Esophagus mucosa (tissue), 1 donor: Measurements from ENCODE around the gene TFF1. TPM values are rescaled to one million over a fixed set of nuclear protein-coding genes. Genes with fewer than 3 reads are reported as not detected.

Experiments
- ATAC-seq: fragments of 200-7000 bp; cut with Tn5 transposase; one replicate; pipeline ENCODE4 v1.9.1; 2020
- total RNA-seq: library from RNA; stranded (reverse); gene quantifications from one replicate; pipeline ENCODE4 v1.2.4, GENCODE V29; 2023
- donor health status: DM: yes; HTN: yes; CAD: no.

Gene TFF1
- total RNA-seq, 1 donor from 2014 or later, result not detected

DNA sequence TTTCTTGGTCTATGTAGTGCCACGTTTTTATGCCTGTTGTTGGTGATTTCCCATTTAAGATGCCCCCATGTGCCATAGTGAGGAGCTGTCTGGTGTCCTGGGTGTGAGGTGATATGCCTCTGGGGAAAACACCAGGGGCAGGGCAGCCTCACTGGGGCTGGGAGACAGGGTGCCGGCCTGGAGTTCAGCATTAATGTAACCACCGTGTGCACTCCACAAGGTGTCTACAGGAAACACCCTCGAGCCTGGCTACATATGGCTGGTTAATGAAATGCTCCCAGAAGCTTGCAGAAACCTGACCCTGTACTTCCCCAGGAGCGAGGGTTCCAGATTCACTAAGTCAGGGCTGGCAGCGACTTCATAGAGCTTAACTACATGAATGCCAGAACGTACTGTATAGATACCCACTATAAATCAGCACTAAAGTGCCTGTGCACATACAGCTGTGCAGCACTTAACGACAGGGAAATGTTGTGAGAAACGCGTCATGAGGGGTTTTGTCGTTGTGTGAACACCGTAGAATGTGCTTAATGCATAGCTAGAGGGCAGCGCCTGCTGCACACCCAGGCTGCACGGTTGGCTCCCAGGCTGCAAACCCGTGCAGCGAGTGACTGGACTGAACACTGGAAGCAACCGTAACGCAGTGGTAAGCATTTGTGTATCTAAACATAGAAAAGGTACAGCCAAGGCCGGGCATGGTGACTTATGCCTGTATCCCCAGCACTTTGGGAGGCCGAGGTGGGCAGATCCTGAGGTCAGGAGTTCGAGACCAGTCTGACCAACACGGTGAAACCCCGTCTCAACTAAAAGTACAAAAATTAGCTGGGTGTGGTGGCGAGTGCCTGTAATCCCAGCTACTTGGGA lies 25.9 kb downstream of the TFF1 start:
- no peak for ATAC-seq

DNA sequence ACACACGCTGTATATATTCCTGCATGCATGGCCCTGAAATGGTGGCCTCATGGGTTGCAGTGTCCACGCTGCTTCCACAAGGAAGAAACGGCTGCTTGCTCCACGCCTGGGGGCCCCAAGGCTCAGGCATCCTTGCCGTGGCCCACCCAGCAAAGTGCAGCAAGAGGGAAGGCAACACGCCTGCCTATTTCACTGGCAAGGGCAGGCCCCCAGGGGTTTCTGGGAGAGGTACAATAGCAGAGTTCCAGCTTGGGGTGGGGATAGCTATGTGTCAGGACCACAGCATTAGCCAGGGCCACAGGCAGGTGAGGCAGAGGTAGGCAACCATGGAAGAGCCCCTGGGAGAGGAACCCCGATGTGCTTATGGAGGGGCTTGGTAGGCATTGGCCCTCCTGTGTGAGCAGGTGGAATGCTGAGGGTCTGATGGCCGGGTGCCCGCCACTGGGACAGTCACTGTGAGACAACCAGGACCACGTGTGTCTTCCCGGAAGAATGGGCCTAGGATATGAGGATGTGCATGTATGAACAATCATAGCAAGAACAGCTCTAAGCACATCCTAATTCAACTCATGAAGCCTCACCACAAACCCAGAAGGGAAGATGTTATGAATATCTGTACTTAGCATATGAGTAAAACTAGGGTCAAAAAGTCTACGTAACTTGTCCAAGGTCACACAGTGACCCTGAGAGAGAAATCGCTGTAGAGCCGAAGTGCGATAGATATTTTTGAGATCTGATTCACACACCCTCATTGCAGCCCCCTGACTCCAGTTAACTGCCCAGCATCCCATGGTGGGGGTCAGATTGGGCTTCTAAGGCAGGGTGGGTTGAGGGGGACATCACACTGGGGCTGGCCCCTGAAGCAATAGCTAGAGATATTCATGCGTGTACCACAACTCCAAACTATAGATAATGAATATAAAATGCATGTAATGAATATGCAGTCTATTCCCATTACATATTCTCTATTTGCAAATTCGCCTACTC lies 27.3 kb downstream of the TFF1 start:
- ATAC-seq, result peak; percentile 7

DNA sequence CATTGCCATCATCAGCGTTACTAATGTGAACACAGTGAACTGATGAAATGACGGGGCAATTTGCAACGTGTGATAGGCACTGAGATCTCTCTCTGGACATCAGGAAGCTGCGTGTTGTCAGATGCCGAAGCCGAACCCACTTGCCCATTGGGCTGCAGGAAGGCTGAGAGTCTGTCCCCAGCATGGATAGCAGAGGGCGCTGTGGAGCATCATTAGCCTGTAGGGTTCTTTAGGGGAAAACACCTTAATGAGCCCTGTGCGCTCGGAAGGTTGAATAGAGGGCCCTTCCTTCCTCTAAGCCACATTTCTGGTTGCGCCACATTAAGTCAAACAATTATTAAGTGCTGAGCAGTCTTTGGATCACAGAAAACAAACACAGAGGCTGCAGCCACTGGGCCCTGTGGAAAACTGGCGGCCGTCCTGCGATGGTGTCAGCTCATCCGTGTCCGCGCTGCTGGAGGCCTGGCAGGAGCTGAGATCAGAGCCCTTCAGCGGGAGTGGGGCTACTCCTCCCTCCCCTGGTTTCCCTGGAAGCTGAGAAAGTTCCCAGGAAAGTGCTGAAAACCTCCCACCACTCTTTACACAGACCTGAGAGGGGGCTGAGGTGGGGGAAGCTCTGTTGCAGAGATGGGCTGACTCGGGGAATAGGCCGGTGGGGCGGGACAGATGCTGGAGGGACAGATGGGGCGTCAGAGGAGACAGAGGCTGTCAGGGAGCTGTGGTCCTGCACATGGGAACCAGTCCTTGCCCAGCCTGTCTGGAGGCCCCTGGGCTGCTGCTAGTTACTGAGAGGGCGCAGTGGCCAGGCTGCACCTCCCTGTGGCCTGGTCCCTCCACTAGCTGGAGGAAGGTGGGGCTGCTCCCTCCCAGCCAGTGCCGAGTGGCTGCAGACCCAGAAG lies 28.3 kb downstream of the TFF1 start:
- ATAC-seq, result peak; percentile 97

DNA sequence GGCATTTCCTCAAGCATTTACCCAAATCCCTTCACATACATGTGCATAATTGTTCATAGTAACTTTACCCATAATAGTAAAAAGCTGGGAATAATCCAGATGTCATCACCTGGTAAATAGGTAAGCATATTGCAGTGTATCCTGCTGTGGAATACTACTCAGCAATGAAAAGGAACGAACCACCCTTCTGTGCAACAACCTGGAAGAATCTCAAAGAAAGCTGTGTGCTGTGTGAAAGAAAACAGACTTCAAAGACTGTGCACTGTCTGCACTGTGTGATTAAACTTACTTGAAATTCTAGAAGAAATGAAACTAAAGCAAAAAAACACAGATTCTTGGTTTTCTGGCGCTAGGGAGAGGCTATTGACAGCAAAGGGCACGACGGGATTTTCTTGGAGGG lies 29.1 kb downstream of the TFF1 start:
- ATAC-seq, result no peak

DNA sequence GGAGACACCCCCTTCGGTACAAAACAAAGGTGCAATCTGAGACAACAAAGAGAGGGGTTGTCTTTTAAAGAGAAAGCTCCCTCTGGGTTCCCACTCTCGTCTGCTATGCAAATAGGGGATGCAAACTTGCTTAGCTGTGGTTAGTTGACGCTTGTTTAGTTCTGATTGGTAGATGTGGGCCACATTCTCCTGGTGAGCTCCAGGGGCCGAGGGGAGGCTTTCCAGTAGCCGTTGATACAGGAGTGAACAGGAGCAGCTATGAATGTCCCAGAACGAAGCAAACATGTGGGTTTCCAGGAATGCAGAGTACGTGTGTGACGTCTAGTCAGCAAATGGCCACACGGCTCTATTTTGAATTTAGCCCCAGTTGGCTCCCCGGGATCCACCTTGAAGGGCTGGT lies 30.3 kb downstream of the TFF1 start:
- no peak for ATAC-seq

DNA sequence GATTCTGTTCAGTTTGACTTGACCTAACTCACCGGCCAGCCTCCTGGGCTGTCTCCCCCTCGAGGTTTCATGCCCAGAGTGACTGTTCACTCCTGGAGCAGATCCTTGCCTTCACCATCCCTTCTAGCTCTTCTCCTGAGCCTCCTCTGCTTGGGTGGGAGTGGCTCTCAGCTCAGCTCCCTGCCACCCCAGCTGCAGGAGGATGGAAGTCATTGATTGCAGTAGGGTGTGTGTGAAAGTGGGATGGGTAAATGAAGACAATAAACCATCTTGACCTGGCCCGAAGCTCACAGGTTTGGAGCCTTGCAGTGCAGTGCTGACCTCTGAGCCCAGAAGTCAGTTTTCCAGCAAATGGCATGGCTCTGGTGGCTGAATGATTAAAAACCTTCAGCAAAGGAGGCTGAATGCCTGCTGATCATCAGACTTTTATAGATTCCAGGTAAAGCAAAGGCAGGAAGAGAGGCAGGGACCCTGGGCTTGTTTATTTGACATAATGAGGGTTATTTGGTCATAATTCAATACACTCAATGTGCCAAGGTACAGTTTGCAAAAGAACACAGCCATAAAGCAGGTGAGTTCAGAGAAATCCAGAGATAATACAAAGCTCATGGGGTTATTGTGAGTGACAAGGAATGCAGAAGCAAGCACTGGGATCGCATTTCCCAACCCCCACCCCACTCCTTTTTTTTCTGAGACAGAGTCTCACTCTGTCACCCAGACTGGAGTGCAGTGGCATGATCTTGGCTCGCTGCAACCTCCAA lies 33.6 kb downstream of the TFF1 start:
- no peak for ATAC-seq

DNA sequence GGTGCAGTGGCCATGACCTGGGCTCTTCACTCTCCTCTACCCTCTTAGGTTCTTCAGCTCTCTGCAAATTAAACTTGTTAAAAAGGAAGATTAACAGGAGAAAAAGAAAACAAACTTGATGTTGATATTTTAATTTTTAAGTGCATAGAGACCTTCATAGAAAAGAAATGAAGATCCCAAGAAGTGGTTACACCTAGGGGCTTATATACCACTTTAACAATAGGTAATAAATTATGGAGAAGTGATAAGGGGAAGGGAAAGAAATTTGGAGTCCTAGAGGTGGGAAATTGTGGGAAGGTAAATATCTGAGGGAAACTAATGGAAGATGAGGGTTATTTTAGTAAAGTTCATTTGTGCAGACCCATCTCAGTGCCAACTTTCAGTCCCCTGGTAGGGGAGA lies 34.7 kb downstream of the TFF1 start:
- no peak for ATAC-seq

DNA sequence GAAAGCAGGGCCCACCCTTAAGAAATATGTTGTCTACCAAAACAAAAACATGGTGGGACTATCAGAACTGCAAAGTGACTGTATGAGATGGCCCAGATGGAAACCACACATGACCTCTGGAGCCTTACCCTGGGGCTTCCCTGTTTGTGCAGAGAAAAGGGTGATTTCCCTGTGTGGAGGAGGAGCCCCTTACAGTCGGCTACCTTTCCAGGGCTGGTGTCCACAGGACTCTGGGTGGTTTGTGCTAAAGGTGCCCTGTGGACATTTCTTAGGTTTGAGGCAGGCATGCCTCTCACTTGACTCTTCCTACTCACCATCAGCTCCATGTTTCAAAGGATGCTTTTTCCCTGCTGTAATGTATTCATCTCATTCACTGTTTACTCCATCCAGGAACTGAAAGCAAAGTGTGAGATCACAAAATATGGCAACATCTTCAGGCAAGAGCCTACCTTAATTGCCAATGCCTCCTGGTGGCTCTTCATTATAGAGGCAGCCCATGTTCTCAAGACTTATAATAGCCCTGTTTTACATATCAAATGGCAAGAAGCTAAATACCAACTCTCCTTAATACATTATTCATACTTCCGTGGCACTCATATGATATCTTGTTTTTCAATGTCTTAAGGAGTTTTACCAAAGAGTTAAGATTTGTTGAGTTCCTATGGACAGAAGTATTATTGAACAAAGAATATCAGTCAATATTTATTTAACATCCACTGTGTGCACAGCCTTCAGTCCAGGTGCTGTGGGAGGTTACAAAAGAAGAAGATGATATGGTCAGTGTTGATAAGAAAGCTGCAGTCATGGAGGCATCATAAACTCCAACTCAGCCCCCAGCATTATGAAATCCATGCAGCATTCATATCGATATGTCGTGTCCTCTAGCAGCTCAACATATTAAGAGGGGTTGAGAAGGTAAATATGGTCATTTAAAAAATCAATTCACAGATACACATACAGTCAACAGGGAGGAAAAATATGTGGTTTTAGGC lies 35.7 kb downstream of the TFF1 start:
- no peak for ATAC-seq

DNA sequence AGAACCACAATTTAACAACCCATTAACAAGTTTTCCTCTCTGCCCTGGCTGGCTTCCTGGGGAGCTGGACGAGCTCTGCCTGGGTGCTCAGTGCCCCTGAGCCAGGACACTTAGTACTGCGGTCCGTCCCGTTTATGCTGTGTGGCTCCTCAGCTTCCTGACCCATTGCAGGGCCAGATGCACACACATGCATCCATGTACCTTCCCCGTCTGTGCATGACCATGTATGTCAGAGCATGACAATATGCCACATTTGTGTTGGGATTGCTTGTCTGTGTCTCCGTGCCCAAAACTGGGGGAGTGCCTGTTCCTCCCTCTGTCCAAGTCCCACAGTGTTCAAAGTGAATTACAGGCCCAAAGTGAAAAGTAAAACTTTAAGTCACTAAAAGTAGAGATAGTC lies 41.4 kb downstream of the TFF1 start:
- no peak for ATAC-seq

DNA sequence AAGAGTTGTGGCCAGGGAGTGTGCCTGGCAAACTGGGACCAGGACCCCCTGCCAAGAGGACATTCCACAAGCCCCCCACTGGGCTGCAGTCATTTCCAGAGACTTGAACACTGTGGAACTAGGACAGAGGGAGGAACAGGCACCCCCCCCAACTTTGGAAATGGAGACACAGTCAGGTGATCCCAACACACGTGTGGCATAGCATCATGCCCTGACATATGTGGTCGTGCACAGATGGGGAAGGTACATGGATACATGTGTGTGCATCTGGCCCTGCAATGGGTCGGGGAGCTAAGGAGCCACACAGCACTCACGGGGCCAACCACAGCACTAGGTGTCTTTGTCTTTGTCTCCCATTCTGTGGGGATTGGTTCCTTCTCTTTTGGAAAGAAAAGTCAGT lies 44.5 kb downstream of the TFF1 start:
- no peak for ATAC-seq

DNA sequence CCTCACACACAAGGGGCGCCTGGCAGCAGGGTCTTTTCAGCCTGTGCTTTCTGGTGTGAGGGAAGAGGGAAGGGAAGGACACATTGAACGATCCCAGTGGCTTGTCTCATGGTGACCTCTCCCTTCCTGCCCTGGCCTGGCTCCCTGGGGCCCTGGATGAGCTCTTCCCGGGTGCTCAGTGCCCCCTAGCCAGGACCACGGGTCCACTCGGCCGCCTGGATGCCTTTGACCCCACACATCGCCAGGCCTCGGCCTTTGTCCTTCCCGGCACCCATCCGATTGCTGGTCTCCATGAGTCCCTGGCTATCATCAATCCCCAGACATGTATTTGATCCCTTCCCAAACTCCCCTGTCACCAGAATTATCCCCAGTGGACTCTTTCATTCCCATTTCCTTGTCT lies 45.1 kb downstream of the TFF1 start:
- no peak for ATAC-seq

DNA sequence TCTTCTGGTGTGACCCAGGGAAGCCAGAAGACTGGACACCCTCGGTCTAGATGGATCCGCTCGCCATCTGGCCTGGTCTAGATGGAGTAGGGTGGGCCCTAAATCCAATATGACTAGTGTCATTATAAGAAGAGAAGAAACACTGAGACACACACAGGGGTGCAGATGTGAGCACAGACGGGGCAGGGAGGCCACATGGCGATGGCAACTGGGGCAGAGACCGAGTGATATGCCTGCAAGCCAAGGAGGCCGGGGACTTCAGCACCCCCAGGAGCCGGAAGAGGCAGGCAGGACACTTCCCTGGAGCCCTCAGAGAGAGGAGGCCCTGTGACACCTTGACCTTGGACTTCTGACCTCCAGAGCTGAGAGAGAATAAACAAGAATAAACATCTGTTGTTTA lies 45.5 kb downstream of the TFF1 start:
- ATAC-seq, result no peak

DNA sequence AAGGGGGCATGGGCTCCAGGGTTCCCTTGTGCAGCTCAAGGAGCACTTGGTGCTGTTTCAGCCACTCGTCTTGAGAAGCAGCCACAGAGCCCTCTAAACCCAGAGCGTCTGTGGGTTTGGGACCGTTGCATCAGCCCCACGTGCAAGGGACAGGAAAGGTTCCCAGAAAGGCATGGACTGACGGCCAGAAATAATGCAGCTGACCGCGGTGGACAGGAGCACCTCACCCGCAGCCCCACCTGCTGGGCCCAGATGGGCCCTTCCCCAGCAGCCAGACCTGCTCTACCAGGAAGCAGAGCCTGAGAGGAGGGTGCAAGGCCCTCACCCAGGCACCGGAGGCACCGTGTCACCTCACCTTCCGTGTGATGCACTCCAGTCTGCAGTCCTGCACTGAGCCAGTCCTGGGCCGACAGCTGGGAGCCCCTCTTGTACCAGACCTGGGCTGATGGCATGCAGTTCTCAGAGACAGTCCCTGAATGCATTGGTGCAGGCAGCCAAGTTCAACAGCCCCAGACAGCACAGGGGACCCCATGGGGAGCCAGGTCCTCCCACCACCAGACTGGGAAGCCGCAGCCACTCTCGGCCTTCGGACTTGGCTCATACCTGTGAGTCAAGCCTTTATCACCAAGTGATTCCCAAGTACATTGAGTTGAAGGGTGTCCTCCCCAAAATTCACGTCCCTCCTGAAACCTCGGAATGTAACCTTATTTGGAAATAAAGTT lies 46.3 kb downstream of the TFF1 start:
- peak; percentile 59 for ATAC-seq

DNA sequence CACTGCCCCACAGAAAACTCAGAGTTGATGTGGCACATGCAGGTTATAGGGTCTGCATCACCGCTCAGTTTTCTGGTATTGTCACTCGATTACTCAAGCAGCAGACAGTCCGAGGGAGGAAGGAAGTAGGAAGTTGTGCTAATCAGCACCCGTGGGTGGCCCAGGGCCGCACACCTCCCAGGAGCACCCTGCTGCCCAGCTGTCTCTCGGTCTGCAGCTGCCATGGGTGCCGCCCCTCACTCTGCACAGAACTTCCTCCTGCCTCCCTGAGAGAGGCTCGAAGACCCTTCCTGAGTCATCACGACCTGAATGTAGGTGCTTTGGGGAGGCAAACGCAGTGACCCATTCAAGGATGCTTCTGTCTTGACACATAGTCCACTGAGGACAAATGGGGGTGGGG lies 47.0 kb downstream of the TFF1 start:
- peak; percentile 22 for ATAC-seq

DNA sequence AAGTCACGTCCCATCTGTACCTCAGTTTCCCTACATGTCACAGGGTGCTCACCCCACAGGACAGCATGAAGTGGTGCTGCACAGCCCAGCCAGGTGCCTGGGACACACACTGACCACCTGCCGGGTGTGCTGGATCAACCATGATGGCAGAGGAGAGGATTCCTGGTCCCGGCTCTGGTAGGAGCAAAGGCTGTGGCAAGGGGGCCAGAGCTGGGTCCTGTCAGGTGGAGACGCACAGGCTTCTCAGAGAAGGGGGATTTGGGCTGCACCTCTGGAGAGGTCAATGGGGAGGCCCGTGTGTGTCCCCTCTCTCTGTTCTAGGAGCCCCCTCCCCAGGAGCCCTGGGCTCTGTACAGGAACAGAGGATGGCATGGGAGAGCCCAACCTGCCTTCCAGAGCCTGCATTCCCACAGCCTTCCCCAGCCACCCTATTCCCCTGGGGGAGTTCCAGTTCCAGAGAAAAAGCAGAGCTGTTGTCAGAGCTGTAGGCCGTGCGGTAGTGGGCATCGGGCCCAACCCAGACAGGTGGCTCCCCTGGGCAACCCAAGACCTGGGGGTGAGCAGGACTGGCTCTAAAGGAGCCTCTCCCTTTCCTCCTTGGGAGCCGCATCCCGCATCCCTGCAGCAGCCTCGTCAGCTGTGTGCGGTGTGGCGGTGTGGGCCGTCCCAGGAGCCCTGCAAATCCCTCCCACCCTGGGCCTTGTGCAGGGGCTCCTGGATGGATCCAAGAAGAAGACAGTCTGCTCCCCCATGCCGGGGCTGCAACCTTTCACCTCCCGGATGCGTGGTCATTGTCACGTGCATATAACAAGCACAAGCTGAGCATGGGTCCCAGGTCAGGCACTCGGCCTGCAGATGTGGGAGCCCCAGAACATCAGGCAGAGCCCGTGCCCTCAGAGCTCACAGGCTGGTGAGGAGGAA lies 48.2 kb downstream of the TFF1 start:
- no peak for ATAC-seq

DNA sequence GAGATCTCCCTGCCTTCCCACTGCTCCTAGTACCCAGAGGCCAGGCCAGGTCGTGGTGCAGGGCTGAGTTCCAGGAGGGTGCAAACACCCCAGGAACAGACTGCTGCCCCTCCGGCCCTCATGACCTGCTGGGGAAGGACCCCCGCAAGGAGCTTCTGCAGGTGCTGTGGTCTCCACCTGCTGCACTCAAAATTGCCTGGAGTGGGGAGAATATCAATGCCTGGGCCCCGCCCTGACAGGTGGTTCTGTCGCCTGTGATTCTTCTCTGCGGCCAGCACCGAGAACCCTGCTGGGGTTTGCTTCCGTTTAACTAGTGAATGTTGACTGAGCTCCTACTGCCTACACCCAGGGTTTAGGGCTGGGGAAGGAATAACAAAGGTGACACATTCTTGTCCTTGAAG lies 49.0 kb downstream of the TFF1 start:
- no peak for ATAC-seq

DNA sequence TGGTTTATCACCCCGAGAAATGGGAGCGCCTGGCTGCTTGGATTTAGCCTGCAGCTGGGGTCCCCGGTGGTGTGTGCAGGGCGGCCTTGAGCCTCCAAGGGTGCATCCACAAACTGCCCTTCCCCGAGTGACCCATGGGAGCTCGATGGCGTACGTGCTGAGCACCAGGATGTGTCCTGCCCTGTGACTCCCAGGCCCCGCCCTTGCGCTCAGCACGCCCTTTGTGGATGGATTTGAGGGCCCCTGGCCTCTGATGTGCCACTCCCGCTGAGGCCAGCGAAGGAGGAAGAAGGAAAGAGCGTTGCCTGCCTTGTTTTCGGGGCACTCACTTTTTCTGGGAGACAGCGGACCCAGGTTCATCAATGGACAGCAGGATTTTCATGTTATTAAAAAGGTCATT lies 49.4 kb downstream of the TFF1 start:
- no peak for ATAC-seq

DNA sequence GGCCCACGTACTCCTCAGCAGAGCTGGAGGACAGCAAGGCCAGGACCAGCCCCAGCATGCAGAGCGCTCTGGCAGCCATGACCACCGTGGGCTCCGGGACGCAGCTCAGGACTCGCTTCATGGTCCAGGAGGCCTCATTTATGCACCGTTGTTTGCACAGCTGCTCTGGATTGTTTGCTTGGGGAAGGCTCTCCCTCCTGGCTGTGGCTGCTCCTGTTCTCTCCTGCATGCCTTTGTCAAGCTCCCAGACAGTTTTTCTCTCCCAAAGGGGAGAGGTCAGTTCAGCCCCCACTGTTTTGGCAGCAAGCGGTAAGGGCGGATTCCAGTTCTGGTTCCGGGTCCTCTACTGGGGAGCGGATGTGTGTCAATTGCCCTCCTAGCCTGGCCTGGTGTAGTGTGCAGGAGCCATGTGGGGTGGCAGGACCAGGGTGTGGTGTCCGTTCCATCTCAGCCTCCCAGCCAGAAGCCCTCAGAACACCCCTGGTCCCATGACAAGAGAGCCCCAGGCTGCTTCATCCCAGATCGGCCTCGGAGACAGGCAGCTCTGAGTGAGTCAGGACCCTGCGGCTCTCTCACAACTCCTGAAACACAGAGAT lies 50.9 kb downstream of the TFF1 start, which contains the start of gene TFF3:
TSS of gene TFF3 (minus strand) at position 114 of the 596 bp plus-strand sequence. CDS start at position 79, 35 bp downstream.
- peak; percentile 6 for ATAC-seq
